GM18951 (cell line): Measurements from ENCODE around the gene CFHR2.
"Not testable (repeated sequence)": the region's sequence is repeated elsewhere in the genome, so short reads cannot be mapped to it uniquely, and the experiment has no call there.

Source experiments
- POLR2A ChIP-seq: IDR thresholded peaks from 4 replicates; pipeline ENCODE4 v1.6.1; 2011; ENCODE audit warnings: mild to moderate bottlenecking; ENCODE audit not compliant: insufficient read length, insufficient read depth; ENCODE audit errors: extremely low read depth
- in situ Hi-C: fragments of 300-500 bp; cut with MboI; formaldehyde crosslinking; loops from one replicate; pipeline ENCODE4 v1.12.0; 2022; ENCODE audit warnings: low sequenced_read_pairs, mixed read lengths, inconsistent platforms; ENCODE audit not compliant: unreplicated experiment

CFHR2 gene

GRCh38 chr1:196970182-196970581 lies 26.6 kb downstream of the CFHR2 start:
- TF ChIP-seq POLR2A = no peak
- in situ Hi-C loops = no loop called here

GRCh38 chr1:196976278-196976677 lies 32.7 kb downstream of the CFHR2 start:
- TF ChIP-seq POLR2A = no peak
- in situ Hi-C loops = no loop called here

- in situ Hi-C loops = no loop called here
- no peak for TF ChIP-seq POLR2A
Observed at GRCh38 chr1:196977278-196977677, 33.7 kb downstream of the CFHR2 start, which contains the start of gene CFHR5. TSS of gene CFHR5 (plus strand) at chr1:196977556. CDS start at chr1:196977665, 109 bp downstream.

- no peak for TF ChIP-seq POLR2A
- in situ Hi-C loops = no loop called here
Observed at GRCh38 chr1:196980859-196981258, 37.3 kb downstream of the CFHR2 start.

GRCh38 chr1:196982247-196982646 lies 38.7 kb downstream of the CFHR2 start:
- in situ Hi-C loops = not testable (repeated sequence)

GRCh38 chr1:196991919-196992651 lies 48.5 kb downstream of the CFHR2 start:
- in situ Hi-C loops = not testable (repeated sequence)

GRCh38 chr1:196993916-196994315 lies 50.4 kb downstream of the CFHR2 start:
- in situ Hi-C loops = no loop called here
- TF ChIP-seq POLR2A = no peak

GRCh38 chr1:196997423-196997822 lies 53.9 kb downstream of the CFHR2 start:
- TF ChIP-seq POLR2A = no peak
- in situ Hi-C loops = no loop called here

- TF ChIP-seq POLR2A = no peak
- in situ Hi-C loops = no loop called here
Observed at GRCh38 chr1:197001828-197002227, 58.3 kb downstream of the CFHR2 start.

- in situ Hi-C loops = no loop called here
- TF ChIP-seq POLR2A = no peak
Observed at GRCh38 chr1:197003132-197003531, 59.6 kb downstream of the CFHR2 start.

GRCh38 chr1:197008861-197009260 lies 65.3 kb downstream of the CFHR2 start:
- in situ Hi-C loops = no loop called here
- no peak for TF ChIP-seq POLR2A
